SK-N-MC (cell line): ENCODE measurements around the gene DUS1L.

ENCODE experiments used
- EZH2 ChIP-seq: fragments of 200-600 bp; sonication (generic); IDR thresholded peaks from one replicate; pipeline ENCODE4 v1.6.1; 2017; ENCODE audit warnings: antibody characterized with exemption
- FOXP2 ChIP-seq: optimal IDR thresholded peaks from 2 replicates; pipeline ENCODE3; 2011; ENCODE audit warnings: mild to moderate bottlenecking, moderate library complexity; ENCODE audit not compliant: insufficient read depth; ENCODE audit errors: extremely low read length, control extremely low read depth

GRCh38 chr17:82042649-82043048 is 23.0 kb downstream of the DUS1L start:
- no peak for TF ChIP-seq EZH2
- no peak for TF ChIP-seq FOXP2
